Upper lobe of left lung (tissue), 6 donors: ENCODE results near the gene ADH1C. TPM values are rescaled to one million over a fixed set of nuclear protein-coding genes. Genes with fewer than 3 reads are reported as not detected.

ENCODE experiments used
- ATAC-seq, 2 donors: fragments of 200-7000 bp; cut with Tn5 transposase; one replicate each; pipeline ENCODE4 v1.9.1; 2022; ENCODE audit warnings: mild to moderate bottlenecking in 2 of 2, moderate library complexity in 2 of 2; ENCODE audit not compliant: low FRiP score in 2 of 2
- DNase-seq, 2 donors: peaks; one replicate each; pipeline ENCODE4 v3.0.0-alpha.2; 2019 to 2020
- H3K27ac ChIP-seq, 4 donors: fragments of 200-600 bp; sonication (generic); one replicate each; pipeline ENCODE4 v1.5.1; 2016 to 2019
- H3K27me3 ChIP-seq, 4 donors: fragments of 200-600 bp; sonication (generic); one replicate each; pipeline ENCODE4 v1.5.1; 2017 to 2019
- H3K36me3 ChIP-seq, 4 donors: fragments of 200-600 bp; sonication (generic); one replicate each; pipeline ENCODE4 v1.5.1; 2016 to 2019
- H3K4me1 ChIP-seq, 4 donors: fragments of 200-600 bp; sonication (generic); one replicate each; pipeline ENCODE4 v1.5.1; 2018 to 2019
- H3K4me3 ChIP-seq, 4 donors: fragments of 200-600 bp; sonication (generic); one replicate each; pipeline ENCODE4 v1.5.1; 2017 to 2019; ENCODE audit warnings: mild to moderate bottlenecking in 2 of 4, moderate library complexity in 1 of 4
- H3K9me3 ChIP-seq, 4 donors: fragments of 200-600 bp; sonication (generic); one replicate each; pipeline ENCODE4 v1.5.1; 2018 to 2019
- EP300 ChIP-seq, 4 donors: sonication (generic); formaldehyde crosslinking; IDR thresholded peaks; one replicate each; pipeline ENCODE4 v1.5.1; 2017; ENCODE audit warnings: antibody characterized with exemption in 4 of 4, control low read depth in 2 of 4
- POLR2A ChIP-seq, 4 donors: fragments of 450-650 bp; IDR thresholded peaks; one replicate each; pipeline ENCODE4 v1.5.1; 2016 to 2017; ENCODE audit warnings: antibody characterized with exemption in 4 of 4, mild to moderate bottlenecking in 2 of 4
- POLR2AphosphoS5 ChIP-seq, 2 donors: sonication (generic); formaldehyde crosslinking; IDR thresholded peaks; one replicate each; pipeline ENCODE4 v1.5.1; 2017; ENCODE audit warnings: antibody characterized with exemption in 2 of 2
- WGBS, 2 donors: methylation state at CpG; one replicate each; pipeline ENCODE4 v1.1.5; 2017 to 2018; 5-methylcytosine and 5-hydroxymethylcytosine counted together
- total RNA-seq, 6 donors: library from RNA; depleted of rRNA in 4 of 6; stranded (reverse); fragments of >200 nt in 4 of 6; gene quantifications; one replicate each; pipeline versions ENCODE4 v1.1.0 to v1.2.1, GENCODE V29; 2016 to 2021
- TF ChIP-seq, protein P1 (sequence below), 6 experiments: fragments of 450-650 bp in 4 of 6; fragments of 200-600 bp in 2 of 6; sonication (generic) in 2 of 6; IDR thresholded peaks; one replicate each; pipeline ENCODE4 v1.5.1; 2016 to 2019; ENCODE audit warnings: antibody characterized with exemption in 6 of 6
- donor health status: DM: no; HTN: no; CAD: no; lungs with moderate emphysema.
- donor health status: DM: no; HTN: yes; CAD: no; lungs with severe emphysema.

The ADH1C gene
- total RNA-seq, 6 donors from 2014 or later, result 2.0 to 57.7 (median 7.6) TPM

DNA sequence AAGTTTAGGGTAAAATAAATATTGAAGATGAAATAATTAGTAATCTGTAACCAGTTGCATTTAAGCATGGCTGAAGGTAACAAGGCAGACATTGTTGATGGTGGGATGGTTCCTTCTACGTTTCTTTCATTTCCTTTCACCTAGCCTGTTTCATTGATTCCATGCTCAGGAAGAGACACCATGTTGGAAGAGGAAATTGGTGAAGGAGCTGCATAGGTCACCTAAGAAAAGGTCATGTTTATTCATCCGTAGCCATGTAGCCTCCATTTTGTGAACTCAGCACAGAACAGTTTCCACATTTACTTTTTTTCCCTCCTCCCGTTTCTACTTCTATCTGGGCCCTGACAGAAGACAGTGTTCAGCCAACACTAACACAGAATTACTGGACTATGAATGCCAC is 35.2 kb downstream of the ADH1C start:
- WGBS, 2 donors, result 65 to 70% methylated on average over 3 of the region's 3 CpGs
- H3K27me3 ChIP-seq, result no peaks in the 10 kb centered on the region
- peak overlapping the region in 3 of 4 donors; percentile 7 to 37 (median 34) for H3K4me3 ChIP-seq
- no peaks in the 10 kb centered on the region for H3K4me1 ChIP-seq
- no peak for TF ChIP-seq POLR2AphosphoS5 (IDR thresholded peaks at IDR 0.05)
- no peak for TF ChIP-seq EP300 (IDR thresholded peaks at IDR 0.05)
- TF ChIP-seq POLR2A (IDR thresholded peaks at IDR 0.05), result no peak
- TF ChIP-seq, protein P1, sequence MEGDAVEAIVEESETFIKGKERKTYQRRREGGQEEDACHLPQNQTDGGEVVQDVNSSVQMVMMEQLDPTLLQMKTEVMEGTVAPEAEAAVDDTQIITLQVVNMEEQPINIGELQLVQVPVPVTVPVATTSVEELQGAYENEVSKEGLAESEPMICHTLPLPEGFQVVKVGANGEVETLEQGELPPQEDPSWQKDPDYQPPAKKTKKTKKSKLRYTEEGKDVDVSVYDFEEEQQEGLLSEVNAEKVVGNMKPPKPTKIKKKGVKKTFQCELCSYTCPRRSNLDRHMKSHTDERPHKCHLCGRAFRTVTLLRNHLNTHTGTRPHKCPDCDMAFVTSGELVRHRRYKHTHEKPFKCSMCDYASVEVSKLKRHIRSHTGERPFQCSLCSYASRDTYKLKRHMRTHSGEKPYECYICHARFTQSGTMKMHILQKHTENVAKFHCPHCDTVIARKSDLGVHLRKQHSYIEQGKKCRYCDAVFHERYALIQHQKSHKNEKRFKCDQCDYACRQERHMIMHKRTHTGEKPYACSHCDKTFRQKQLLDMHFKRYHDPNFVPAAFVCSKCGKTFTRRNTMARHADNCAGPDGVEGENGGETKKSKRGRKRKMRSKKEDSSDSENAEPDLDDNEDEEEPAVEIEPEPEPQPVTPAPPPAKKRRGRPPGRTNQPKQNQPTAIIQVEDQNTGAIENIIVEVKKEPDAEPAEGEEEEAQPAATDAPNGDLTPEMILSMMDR (IDR thresholded peaks at IDR 0.05), result no peak
- H3K36me3 ChIP-seq, result peaks cover 0 to 3% (median 0%) of the 10 kb centered on the region in 4 donors
- H3K27ac ChIP-seq, result peak overlapping the region; percentile 36 to 65 (median 49)
- no peak for ATAC-seq
- DNase-seq, result no peak
- H3K9me3 ChIP-seq, result no peaks in the 10 kb centered on the region

DNA sequence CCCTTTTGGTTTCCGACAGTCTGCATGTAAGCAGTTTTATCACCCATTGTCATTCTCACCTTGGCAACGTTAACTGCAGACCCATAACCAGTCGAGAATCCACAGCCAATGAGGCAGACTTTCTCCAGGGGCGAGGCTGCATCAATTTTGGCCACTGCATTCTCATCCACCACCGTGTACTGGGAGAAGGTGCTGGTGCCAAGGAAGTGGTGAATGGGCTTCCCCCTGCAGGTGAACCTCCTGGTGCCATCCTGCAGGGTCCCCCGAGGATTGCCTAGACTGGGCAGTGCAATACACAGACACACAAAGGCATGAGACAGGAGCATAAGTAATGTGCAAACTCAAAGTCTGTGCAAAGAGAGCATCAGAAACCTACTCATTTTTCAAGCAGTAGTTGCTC is 36.7 kb downstream of the ADH1C start:
- Histone ChIP-seq H3K4me3 (peak overlapping the region in 1 of 4 donors; percentile 25), H3K27ac (peak overlapping the region in 2 of 4 donors; percentile 28 to 65), H3K27me3 (no peaks in the 10 kb centered on the region), H3K4me1 (no peaks in the 10 kb centered on the region), H3K36me3 (peaks cover 0 to 3% (median 0%) of the 10 kb centered on the region in 4 donors), H3K9me3 (no peaks in the 10 kb centered on the region)
- DNase-seq, result no peak
- WGBS, 2 donors, result 68 to 78% methylated on average over 5 to 6 of the region's 6 CpGs
- TF ChIP-seq POLR2AphosphoS5 (IDR thresholded peaks at IDR 0.05) (no peak), POLR2A (IDR thresholded peaks at IDR 0.05) (peak in 1 of 4 donors; percentile 7)
- ATAC-seq, result no peak

DNA sequence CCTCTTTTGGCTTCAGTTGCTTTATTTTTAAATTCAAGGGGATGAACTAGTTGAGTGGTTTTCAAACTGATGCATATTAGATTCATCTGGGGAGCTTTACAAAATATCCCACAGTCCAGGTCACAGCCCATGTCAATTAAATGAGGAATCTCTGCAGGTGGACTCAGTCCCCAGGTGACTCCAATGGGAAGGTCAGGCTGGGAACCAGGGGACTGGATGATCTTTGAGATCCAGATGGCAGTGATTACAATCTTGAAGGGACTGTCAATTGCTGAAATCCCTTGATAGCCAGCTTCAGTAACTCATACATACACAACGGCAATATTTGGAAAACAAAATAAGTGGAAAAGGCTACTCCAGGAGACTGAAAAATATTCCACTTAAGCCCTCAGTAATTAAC is 38.3 kb downstream of the ADH1C start:
- Histone ChIP-seq H3K36me3 (peaks cover 0 to 6% (median 0%) of the 10 kb centered on the region in 4 donors), H3K4me1 (no peaks in the 10 kb centered on the region), H3K27ac (peak overlapping the region in 3 of 4 donors; percentile 15 to 35 (median 30)), H3K9me3 (no peaks in the 10 kb centered on the region), H3K4me3 (no peak overlapping the region), H3K27me3 (no peaks in the 10 kb centered on the region)
- DNase-seq (no peak), ATAC-seq (no peak)
- TF ChIP-seq, protein P1 (IDR thresholded peaks at IDR 0.05), result no peak
- TF ChIP-seq POLR2A (IDR thresholded peaks at IDR 0.05), result no peak
- no peak for TF ChIP-seq EP300 (IDR thresholded peaks at IDR 0.05)
- TF ChIP-seq POLR2AphosphoS5 (IDR thresholded peaks at IDR 0.05), result no peak
- WGBS, 2 donors, result 75 to 86% methylated on average over 1 of the region's 1 CpG

DNA sequence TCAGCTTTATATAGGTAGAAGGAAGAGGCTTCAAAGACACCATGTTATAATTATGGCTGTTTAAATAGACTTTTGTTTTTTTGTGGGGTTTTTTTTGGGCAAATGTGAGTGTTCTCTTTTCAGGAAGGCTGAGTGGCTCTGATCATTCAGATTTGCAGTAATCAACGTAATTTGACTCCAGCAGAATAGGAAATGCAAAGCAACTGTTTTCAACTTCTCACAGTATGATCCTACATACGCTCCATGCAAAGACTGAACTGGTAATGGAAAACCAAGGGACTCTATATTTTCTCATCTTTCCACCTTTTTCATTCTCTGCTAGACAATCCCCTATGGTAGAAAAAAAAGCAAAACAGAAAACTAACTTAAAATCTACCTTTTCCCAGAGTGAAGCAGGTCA is 42.2 kb downstream of the ADH1C start:
- ATAC-seq, result no peak
- H3K4me1 ChIP-seq, result no peaks in the 10 kb centered on the region
- H3K27me3 ChIP-seq, result no peaks in the 10 kb centered on the region
- 58 to 72% methylated on average over 2 of the region's 2 CpGs for WGBS, 2 donors
- peaks cover 0 to 3% (median 0%) of the 10 kb centered on the region in 4 donors for H3K36me3 ChIP-seq
- H3K27ac ChIP-seq, result peak overlapping the region in 1 of 4 donors; percentile 21
- TF ChIP-seq POLR2AphosphoS5 (IDR thresholded peaks at IDR 0.05), result no peak
- TF ChIP-seq EP300 (IDR thresholded peaks at IDR 0.05), result no peak
- TF ChIP-seq, protein P1 (IDR thresholded peaks at IDR 0.05), result no peak
- no peak for TF ChIP-seq POLR2A (IDR thresholded peaks at IDR 0.05)
- no peak overlapping the region for H3K4me3 ChIP-seq
- no peak for DNase-seq
- H3K9me3 ChIP-seq, result no peaks in the 10 kb centered on the region

DNA sequence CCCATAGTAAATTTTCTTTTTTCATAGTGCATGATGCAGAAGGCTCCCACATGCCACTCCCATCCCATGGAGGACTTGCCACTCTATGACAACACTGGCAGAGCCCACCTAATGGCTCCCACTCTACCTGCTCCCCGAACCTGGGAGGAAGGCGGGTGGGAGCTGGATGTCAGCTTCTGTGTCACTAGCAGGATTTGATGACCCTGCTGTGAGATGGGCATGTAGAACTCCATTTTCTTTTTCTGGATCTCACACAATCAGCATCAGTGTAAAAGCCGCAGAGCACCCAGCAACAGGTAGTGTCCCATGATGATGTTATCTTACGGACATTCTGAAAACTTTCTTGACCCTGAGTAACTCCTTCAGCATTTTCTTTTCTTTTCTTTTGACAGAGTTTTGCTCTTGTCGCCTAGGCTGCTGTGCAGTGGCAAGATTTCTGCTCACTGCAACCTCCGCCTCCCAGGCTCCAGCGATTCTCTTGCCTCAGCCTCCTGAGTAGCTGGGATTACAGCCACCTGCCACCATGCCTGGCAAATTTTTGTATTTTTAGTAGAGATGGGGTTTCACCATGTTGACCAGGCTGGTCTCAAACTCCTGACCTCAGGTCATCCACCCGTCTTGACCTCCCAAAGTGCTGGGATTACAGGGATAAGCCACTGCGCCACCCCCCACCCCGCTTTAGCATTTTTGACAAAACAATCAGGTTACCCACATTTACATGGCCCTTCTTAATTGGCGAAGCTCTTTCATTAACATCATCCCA is 46.7 kb downstream of the ADH1C start:
- 89% methylated on average over 11 of the region's 11 CpGs for WGBS, 2 donors

More for the DNA sequence above, 46.7 kb downstream of the ADH1C start:
- Histone ChIP-seq H3K27ac (no peak overlapping the region), H3K27me3 (no peaks in the 10 kb centered on the region), H3K4me1 (peaks cover 0 to under 1% (median 0%) of the 10 kb centered on the region in 4 donors), H3K9me3 (no peaks in the 10 kb centered on the region), H3K36me3 (peaks cover 0 to 3% (median 0%) of the 10 kb centered on the region in 4 donors), H3K4me3 (no peak overlapping the region)
- TF ChIP-seq POLR2A (IDR thresholded peaks at IDR 0.05) (no peak), POLR2AphosphoS5 (IDR thresholded peaks at IDR 0.05) (peak in 1 of 2 donors; percentile 34), EP300 (IDR thresholded peaks at IDR 0.05) (no peak)
- TF ChIP-seq, protein P1 (IDR thresholded peaks at IDR 0.05), result no peak
- DNase-seq, result no peak
- ATAC-seq, result no peak
